GM12892 (cell line): Measurements from ENCODE around the gene ADAMTSL2.

ENCODE experiments used
- POLR2A ChIP-seq: IDR thresholded peaks from 2 replicates; pipeline ENCODE4 v1.6.1; 2011; ENCODE audit warnings: low read depth, low read length, control low read depth
- POLR2AphosphoS5 ChIP-seq: IDR thresholded peaks from 2 replicates; pipeline ENCODE4 v1.6.1; 2011; ENCODE audit warnings: low read depth, low read length, control low read depth

DNA sequence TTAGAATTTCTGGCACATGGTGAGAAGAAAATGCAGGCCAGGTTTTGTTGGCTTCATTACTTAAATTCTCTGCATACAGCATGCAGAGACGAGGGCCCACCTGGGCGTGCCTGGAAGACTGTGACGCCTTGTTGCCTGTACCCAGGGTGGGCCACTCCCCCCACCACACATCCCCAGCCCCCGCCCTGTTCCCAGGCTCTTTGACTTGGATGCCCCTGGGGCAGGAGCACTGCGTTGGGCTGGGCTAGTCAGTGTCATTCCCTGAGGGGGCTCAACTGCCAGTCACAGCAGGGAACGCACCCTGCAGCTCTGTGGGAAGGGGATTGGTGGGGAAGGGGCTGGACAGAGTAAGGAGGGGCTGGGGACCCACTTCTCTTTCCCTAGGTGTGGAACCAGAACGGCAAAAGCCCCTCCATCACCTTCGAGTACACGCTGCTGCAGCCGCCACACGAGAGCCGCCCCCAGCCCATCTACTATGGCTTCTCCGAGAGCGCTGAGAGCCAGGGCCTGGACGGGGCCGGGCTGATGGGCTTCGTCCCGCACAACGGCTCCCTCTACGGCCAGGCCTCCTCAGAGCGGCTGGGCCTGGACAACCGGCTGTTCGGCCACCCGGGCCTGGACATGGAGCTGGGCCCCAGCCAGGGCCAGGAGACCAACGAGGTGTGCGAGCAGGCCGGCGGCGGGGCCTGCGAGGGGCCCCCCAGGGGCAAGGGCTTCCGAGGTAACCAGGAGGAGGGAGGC is 19.6 kb downstream of the ADAMTSL2 start:
- TF ChIP-seq POLR2AphosphoS5, result no peak
- TF ChIP-seq POLR2A, result no peak
